ENCODE results near the gene BABAM2. TPM values are rescaled to one million over a fixed set of nuclear protein-coding genes. Genes with fewer than 3 reads are reported as not detected.
A peak's percentile ranks its signal among the peaks of the same experiment; 100 is the strongest.
"Not testable (repeated sequence)": the region's sequence is repeated elsewhere in the genome, so short reads cannot be mapped to it uniquely, and the experiment has no call there.

BABAM2 gene
- polyA plus RNA-seq, 2 donors, result 9.1 to 18.0 TPM

DNA sequence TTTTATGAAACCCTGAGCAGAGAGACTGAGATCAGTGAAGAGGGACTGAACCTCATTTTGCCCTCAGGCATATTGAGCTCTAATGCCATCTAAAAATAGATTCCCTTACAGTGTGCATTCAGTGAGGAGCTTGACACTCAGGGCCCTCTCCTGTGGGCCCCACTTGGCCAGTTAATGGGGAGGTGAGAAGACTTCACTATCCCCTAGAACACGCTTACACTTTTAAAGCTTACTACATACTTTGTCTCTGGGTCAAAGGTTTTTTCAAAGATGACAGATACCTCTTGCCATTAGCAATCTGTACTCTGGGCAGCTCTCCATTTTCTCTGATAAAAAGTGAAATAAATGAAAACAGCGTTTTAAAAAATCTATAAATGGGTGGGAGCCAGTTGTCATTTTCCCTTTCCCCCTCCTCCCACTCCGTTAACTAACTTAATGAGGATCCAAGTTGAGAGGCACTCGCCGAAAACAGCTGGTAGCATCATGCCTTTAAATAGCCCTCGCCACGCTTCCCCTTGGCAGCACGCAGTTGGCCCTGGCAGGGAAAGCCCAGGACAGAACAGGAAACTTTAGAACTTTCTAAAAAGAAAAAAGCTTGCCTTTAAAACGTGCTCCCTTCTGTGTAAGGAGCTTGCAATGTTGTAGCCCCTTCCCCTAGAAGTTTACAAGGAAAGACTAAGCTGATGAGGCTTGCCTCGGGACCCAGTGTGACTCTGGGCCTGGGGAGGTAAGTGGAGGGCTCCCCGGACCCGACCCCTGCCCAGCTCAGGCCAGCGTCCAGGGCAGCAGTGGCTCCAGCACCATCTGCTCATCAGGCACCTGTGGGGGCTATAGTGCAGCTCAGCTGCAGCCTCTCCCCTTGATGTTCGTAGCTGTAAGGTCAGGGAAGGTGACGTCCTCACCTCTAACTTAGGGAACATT lies 443.3 kb downstream of the BABAM2 start:
- no peak overlapping the region for H3K4me3 ChIP-seq (ENCODE audit: low read depth in 1 of 2, low read length in 2 of 2)
- no peaks in the 10 kb centered on the region for H3K27me3 ChIP-seq (ENCODE audit: control insufficient read depth in 1 of 2, insufficient read depth in 2 of 2, low read length in 2 of 2)
- no peaks in the 10 kb centered on the region for H3K9me3 ChIP-seq (ENCODE audit: control insufficient read depth in 2 of 2, insufficient read depth in 1 of 2, low read depth in 1 of 2, low read length in 1 of 2)
- H3K36me3 ChIP-seq (ENCODE audit: control insufficient read depth in 2 of 2, insufficient read depth in 2 of 2, low read length in 1 of 2), result peaks cover 0 to 4% of the 10 kb centered on the region in 2 donors
- H3K4me1 ChIP-seq (ENCODE audit: control insufficient read depth in 2 of 2, insufficient read depth in 2 of 2, low read length in 1 of 2), result peaks cover under 1 to 14% of the 10 kb centered on the region in 2 donors
- WGBS, 2 donors, result 64 to 67% methylated on average over 15 of the region's 15 CpGs
- no peak overlapping the region for H3K27ac ChIP-seq (ENCODE audit: low read depth in 2 of 2, low read length in 1 of 2)

DNA sequence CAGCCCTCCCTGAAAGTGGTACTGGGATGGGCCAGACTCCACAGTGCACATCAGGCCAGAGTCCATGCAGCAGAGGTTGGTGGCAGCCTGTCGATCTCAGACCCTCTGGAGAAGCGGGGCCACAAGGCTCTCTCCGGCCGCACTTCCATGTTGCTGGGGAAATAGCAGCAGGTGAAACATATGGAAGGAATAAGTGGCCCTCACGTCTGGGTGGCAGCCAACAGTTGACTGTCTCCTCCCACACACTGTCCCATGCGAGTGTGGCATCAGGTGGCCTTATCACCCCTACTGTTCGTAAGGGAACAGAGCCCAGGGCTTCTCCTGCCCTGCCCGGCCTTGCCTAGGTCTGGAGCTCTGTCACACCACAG lies 444.0 kb downstream of the BABAM2 start:
- Histone ChIP-seq H3K4me1 (ENCODE audit: control insufficient read depth in 2 of 2, insufficient read depth in 2 of 2, low read length in 1 of 2) (peaks cover 3 to 15% of the 10 kb centered on the region in 2 donors), H3K36me3 (ENCODE audit: control insufficient read depth in 2 of 2, insufficient read depth in 2 of 2, low read length in 1 of 2) (peaks cover 0 to 4% of the 10 kb centered on the region in 2 donors), H3K27me3 (ENCODE audit: control insufficient read depth in 1 of 2, insufficient read depth in 2 of 2, low read length in 2 of 2) (no peaks in the 10 kb centered on the region), H3K9me3 (ENCODE audit: control insufficient read depth in 2 of 2, insufficient read depth in 1 of 2, low read depth in 1 of 2, low read length in 1 of 2) (no peaks in the 10 kb centered on the region), H3K27ac (ENCODE audit: low read depth in 2 of 2, low read length in 1 of 2) (no peak overlapping the region), H3K4me3 (ENCODE audit: low read depth in 1 of 2, low read length in 2 of 2) (no peak overlapping the region)
- 90 to 91% methylated on average over 8 of the region's 8 CpGs for WGBS, 2 donors

DNA sequence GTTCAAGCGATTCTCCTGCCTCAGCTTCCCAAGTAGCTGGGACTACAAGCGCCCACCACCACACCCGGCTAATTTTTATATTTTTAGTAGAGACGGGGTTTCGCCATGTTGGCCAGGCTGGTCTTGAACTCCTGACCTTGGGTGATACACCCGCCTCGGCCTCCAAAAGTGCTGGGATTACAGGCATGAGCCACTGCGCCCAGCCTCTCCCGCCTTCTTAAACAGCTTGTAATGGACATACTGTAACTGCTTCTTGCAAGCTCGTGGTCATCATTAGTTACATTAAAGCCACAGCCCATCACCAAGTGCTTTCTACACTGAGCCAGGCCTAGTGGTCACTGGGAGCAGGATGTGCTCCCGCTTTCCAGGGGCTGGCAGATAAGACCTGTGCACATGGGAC lies 444.7 kb downstream of the BABAM2 start:
- peaks cover 3 to 16% of the 10 kb centered on the region in 2 donors for H3K4me1 ChIP-seq (ENCODE audit: control insufficient read depth in 2 of 2, insufficient read depth in 2 of 2, low read length in 1 of 2)
- WGBS, 2 donors, result 96 to 97% methylated on average over 11 of the region's 11 CpGs

DNA sequence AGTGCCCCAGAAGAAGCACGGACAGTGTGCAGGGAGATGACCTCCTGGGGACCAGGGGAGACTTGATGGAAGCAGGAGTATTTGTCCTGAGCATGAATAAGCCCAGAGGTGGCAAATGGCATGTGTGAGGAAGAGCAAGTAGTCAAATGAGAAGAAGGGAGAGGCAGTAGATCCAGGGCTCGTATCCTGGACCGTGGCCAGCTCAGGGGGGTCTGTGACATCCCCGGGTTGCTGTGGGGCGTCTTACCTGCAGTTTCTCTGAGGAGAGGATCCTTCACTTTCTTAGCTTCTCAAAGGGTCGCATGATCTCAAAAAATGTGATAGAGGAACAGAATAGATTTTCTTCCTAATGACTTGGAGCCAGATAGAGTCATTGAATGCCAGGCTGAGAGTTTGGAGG lies 445.1 kb downstream of the BABAM2 start:
- no peak overlapping the region for H3K27ac ChIP-seq (ENCODE audit: low read depth in 2 of 2, low read length in 1 of 2)
- WGBS, 2 donors, result 95 to 98% methylated on average over 6 of the region's 6 CpGs
- no peaks in the 10 kb centered on the region for H3K9me3 ChIP-seq (ENCODE audit: control insufficient read depth in 2 of 2, insufficient read depth in 1 of 2, low read depth in 1 of 2, low read length in 1 of 2)
- H3K4me3 ChIP-seq (ENCODE audit: low read depth in 1 of 2, low read length in 2 of 2), result no peak overlapping the region
- H3K4me1 ChIP-seq (ENCODE audit: control insufficient read depth in 2 of 2, insufficient read depth in 2 of 2, low read length in 1 of 2), result peaks cover 3 to 16% of the 10 kb centered on the region in 2 donors
- no peaks in the 10 kb centered on the region for H3K27me3 ChIP-seq (ENCODE audit: control insufficient read depth in 1 of 2, insufficient read depth in 2 of 2, low read length in 2 of 2)
- peaks cover 0 to 4% of the 10 kb centered on the region in 2 donors for H3K36me3 ChIP-seq (ENCODE audit: control insufficient read depth in 2 of 2, insufficient read depth in 2 of 2, low read length in 1 of 2)

More for the DNA sequence above, 444.7 kb downstream of the BABAM2 start:
- not testable (repeated sequence) for H3K4me3 ChIP-seq (ENCODE audit: low read depth in 1 of 2, low read length in 2 of 2); H3K9me3 ChIP-seq (ENCODE audit: control insufficient read depth in 2 of 2, insufficient read depth in 1 of 2, low read depth in 1 of 2, low read length in 1 of 2); H3K36me3 ChIP-seq (ENCODE audit: control insufficient read depth in 2 of 2, insufficient read depth in 2 of 2, low read length in 1 of 2); H3K27me3 ChIP-seq (ENCODE audit: control insufficient read depth in 1 of 2, insufficient read depth in 2 of 2, low read length in 2 of 2); H3K27ac ChIP-seq (ENCODE audit: low read depth in 2 of 2, low read length in 1 of 2)

DNA sequence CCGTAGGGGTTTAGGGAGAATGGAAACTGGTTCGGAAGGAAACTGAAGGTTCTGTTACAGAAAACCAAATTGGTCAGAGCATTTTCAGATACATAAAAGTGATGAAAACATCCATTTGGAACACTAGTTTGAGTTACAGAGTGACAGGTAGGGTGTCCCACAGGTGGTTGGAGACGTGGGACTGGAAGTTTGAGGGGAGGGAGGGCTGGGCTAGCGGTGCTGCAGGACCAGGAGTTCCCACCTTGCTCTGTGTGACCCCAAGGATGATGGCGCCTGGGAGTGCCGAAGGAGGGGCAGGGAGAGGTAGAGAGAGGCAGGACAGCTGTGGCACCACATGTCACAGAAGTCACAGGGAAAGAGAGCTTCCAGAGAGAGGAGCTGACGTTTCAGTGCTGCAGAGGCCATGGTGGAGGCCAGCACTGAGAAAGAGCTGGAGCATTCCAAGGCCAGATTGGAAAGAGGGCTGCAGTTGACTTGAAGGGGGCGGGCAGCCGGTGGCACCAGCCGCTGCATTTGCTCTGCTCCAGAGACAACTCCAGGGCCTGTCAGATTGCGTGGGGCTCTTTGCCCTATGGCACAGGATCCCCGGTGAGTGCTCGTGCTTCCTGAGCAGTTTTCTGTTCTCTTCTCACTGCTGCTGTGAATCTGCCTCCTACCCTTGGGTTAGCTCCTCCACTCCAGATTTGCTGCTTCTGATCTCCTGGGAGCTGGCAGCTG lies 445.9 kb downstream of the BABAM2 start:
- Histone ChIP-seq H3K27me3 (ENCODE audit: control insufficient read depth in 1 of 2, insufficient read depth in 2 of 2, low read length in 2 of 2) (no peaks in the 10 kb centered on the region), H3K4me1 (ENCODE audit: control insufficient read depth in 2 of 2, insufficient read depth in 2 of 2, low read length in 1 of 2) (peaks cover 3 to 16% of the 10 kb centered on the region in 2 donors), H3K9me3 (ENCODE audit: control insufficient read depth in 2 of 2, insufficient read depth in 1 of 2, low read depth in 1 of 2, low read length in 1 of 2) (no peaks in the 10 kb centered on the region), H3K4me3 (ENCODE audit: low read depth in 1 of 2, low read length in 2 of 2) (no peak overlapping the region), H3K36me3 (ENCODE audit: control insufficient read depth in 2 of 2, insufficient read depth in 2 of 2, low read length in 1 of 2) (peaks cover 0 to 4% of the 10 kb centered on the region in 2 donors), H3K27ac (ENCODE audit: low read depth in 2 of 2, low read length in 1 of 2) (peak overlapping the region in 1 of 2 donors; percentile 24)
- WGBS, 2 donors, result 86 to 89% methylated on average over 12 to 13 of the region's 13 CpGs

DNA sequence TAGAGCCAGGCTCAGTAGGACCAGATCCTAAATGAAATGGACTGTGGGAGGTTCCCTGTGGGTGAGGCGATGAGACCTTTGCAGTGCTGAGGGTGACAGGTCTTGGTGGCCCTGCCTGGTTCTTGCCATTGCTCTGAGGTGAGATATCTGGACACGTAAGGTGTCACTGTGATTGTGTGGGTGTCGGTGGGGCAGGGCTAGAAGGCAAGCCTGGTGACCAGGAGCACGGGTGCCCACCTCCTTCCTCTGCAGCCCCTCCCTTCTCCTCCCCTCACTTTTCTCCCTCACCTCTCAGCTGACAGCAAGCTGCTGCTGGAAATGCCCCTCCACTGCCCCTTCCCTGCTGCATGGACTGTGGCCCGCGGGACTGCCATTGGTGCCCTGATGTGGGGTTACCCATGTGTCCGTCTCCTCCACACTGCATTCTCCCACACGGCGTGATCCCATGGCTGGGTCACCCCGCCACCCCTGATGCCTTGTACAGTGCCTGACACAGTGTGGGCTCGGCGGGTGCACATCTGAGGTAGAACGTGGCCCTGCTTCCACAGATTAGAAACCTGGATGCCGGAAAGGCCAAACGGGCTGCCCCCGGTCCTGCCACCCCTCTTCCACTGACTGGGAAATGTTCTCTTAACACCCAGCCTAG lies 446.6 kb downstream of the BABAM2 start:
- H3K36me3 ChIP-seq (ENCODE audit: control insufficient read depth in 2 of 2, insufficient read depth in 2 of 2, low read length in 1 of 2), result peaks cover 0 to 4% of the 10 kb centered on the region in 2 donors
- peak overlapping the region in 1 of 2 donors; percentile 24 for H3K27ac ChIP-seq (ENCODE audit: low read depth in 2 of 2, low read length in 1 of 2)
- peaks cover 3 to 18% of the 10 kb centered on the region in 2 donors for H3K4me1 ChIP-seq (ENCODE audit: control insufficient read depth in 2 of 2, insufficient read depth in 2 of 2, low read length in 1 of 2)
- no peaks in the 10 kb centered on the region for H3K27me3 ChIP-seq (ENCODE audit: control insufficient read depth in 1 of 2, insufficient read depth in 2 of 2, low read length in 2 of 2)
- H3K4me3 ChIP-seq (ENCODE audit: low read depth in 1 of 2, low read length in 2 of 2), result no peak overlapping the region
- H3K9me3 ChIP-seq (ENCODE audit: control insufficient read depth in 2 of 2, insufficient read depth in 1 of 2, low read depth in 1 of 2, low read length in 1 of 2), result no peaks in the 10 kb centered on the region
- WGBS, 2 donors, result 89 to 90% methylated on average over 16 of the region's 16 CpGs

DNA sequence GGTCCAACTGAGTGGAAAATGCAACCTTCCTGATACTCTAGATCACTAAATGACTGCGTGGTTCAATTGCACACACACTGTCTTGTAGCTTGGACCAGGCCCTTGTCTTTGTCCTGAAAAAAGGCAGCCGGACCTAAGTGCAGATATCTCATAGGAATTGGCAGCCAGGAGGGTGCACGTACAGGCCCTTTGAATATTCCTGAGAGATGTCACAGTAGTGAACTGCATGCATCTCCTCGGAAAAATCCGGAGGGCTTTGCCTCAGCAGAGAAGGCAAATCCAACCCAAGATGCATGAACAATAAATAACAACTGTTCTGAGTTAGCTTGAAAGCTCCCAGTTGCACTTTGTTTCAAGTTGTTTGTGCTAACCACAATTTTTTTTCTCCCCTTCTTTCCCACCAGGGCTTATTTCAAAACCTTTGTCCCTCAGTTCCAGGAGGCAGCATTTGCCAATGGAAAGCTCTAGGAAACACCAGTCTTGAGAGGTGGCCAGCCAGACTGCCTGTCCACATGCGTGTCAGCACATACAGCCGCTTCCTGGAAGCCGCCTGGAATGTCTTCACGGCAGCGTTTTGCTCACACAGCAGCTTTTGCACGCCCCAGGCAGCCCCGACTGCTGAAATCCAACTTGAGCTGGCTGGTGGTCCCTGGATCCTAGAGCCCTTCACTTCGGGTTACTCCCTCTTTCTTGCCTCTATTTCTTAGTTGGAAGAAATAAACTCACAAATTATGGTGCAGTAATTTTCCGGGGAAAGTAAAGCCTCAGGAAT lies 447.7 kb downstream of the BABAM2 start:
- H3K27me3 ChIP-seq (ENCODE audit: control insufficient read depth in 1 of 2, insufficient read depth in 2 of 2, low read length in 2 of 2), result no peaks in the 10 kb centered on the region
- H3K27ac ChIP-seq (ENCODE audit: low read depth in 2 of 2, low read length in 1 of 2), result peak overlapping the region; percentile 28 to 80
- WGBS, 2 donors, result 37 to 44% methylated on average over 14 of the region's 14 CpGs
- no peaks in the 10 kb centered on the region for H3K9me3 ChIP-seq (ENCODE audit: control insufficient read depth in 2 of 2, insufficient read depth in 1 of 2, low read depth in 1 of 2, low read length in 1 of 2)
- H3K36me3 ChIP-seq (ENCODE audit: control insufficient read depth in 2 of 2, insufficient read depth in 2 of 2, low read length in 1 of 2), result no peaks in the 10 kb centered on the region
- no peak overlapping the region for H3K4me3 ChIP-seq (ENCODE audit: low read depth in 1 of 2, low read length in 2 of 2)
- H3K4me1 ChIP-seq (ENCODE audit: control insufficient read depth in 2 of 2, insufficient read depth in 2 of 2, low read length in 1 of 2), result peaks cover 3 to 22% of the 10 kb centered on the region in 2 donors

DNA sequence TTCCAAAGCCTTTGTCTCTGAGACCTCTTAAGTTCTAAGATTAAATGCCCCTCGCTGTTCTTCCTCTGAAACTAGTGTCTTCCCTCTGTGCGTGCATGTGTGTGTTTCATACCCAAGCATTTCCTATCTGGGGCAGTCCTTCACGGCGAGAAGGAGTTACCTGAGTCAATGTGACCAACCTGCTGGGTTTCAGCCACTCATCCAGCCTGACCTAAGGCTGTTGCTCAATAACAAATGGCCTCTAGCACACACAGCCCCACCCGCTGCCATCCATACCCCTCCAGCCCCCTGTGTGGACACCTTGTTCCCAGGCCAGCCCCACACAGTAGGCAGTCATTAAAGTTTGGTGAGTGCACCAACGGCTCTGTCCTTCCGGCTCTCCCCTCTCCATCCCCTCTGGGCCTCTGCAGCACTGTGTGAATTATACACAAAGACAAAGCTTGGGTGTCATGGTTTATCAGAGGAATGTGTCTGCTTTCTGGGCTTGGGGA lies 448.3 kb downstream of the BABAM2 start:
- peaks cover 3 to 22% of the 10 kb centered on the region in 2 donors for H3K4me1 ChIP-seq (ENCODE audit: control insufficient read depth in 2 of 2, insufficient read depth in 2 of 2, low read length in 1 of 2)
- no peaks in the 10 kb centered on the region for H3K9me3 ChIP-seq (ENCODE audit: control insufficient read depth in 2 of 2, insufficient read depth in 1 of 2, low read depth in 1 of 2, low read length in 1 of 2)
- H3K36me3 ChIP-seq (ENCODE audit: control insufficient read depth in 2 of 2, insufficient read depth in 2 of 2, low read length in 1 of 2), result no peaks in the 10 kb centered on the region
- H3K27me3 ChIP-seq (ENCODE audit: control insufficient read depth in 1 of 2, insufficient read depth in 2 of 2, low read length in 2 of 2), result no peaks in the 10 kb centered on the region
- H3K4me3 ChIP-seq (ENCODE audit: low read depth in 1 of 2, low read length in 2 of 2), result no peak overlapping the region
- WGBS, 2 donors, result 72 to 74% methylated on average over 7 of the region's 7 CpGs
- H3K27ac ChIP-seq (ENCODE audit: low read depth in 2 of 2, low read length in 1 of 2), result peak overlapping the region; percentile 28 to 80
